Measurements from ENCODE around the gene OR5AP2.
"Not testable (repeated sequence)": the region's sequence is repeated elsewhere in the genome, so short reads cannot be mapped to it uniquely, and the experiment has no call there.

Gene OR5AP2

DNA sequence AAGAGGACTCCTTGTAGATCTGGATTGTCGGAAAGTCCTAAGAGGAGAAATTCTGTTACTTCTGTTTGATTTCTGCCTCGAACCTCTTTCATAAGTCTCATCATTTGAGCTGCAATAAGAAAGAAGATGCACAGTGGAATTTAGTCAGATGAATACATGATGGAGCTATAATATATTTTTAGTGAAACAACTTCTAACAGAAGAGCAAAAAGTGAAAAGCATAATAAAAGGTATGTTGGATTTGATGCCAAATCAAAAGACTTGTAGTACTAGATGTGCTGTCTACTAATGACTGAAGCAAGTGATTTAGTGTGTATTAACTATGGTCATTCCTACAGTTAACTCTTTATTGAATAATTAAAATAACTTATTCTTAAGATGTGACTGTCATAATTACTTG is at the start of gene OR5AP2:
OR5AP2 (minus strand) TSS at position 101 of the 400 bp plus-strand sequence; CDS start at position 101, 0 bp downstream.
- peaks cover 8% of the 10 kb centered on the region for H3K9me3 Mint-ChIP-seq
- H3K4me1 Mint-ChIP-seq (ENCODE audit: low read depth), result no peaks in the 10 kb centered on the region
- H3K27me3 Mint-ChIP-seq (ENCODE audit: low read depth), result no peaks in the 10 kb centered on the region
- H3K36me3 Mint-ChIP-seq (ENCODE audit: low read depth), result no peaks in the 10 kb centered on the region
- no peak within 1 kb of the TSS for H3K27ac Mint-ChIP-seq
- H3K4me3 Mint-ChIP-seq, result no peak within 1 kb of the TSS

DNA sequence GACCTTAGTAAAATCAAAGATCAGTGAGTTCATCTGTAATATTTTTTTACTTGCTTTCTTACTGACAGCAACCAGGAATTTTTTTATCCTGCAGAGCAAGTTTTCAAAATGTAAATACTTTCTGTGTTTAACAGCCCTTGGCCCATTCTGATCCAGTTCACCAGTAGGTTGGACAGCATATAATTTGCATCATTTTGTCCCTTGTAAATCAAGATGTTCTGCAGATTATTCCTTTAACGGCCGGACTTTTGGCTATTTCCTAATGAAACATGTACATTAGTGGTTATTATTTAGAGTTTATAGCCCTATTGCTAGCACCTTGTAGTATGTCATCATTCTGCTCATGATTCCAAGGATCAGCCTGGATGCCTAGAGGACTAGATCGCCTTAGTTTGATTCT is 48.9 kb upstream of the OR5AP2 start:
- not testable (repeated sequence) for H3K36me3 Mint-ChIP-seq (ENCODE audit: low read depth); H3K27me3 Mint-ChIP-seq (ENCODE audit: low read depth); H3K9me3 Mint-ChIP-seq; H3K4me1 Mint-ChIP-seq (ENCODE audit: low read depth); H3K27ac Mint-ChIP-seq; H3K4me3 Mint-ChIP-seq

GRCh38 chr11:56688554-56689100 is 46.4 kb upstream of the OR5AP2 start:
- H3K4me1 Mint-ChIP-seq (ENCODE audit: low read depth), result no peaks in the 10 kb centered on the region
- no peak overlapping the region for H3K27ac Mint-ChIP-seq
- no peaks in the 10 kb centered on the region for H3K36me3 Mint-ChIP-seq (ENCODE audit: low read depth)
- peaks cover 2% of the 10 kb centered on the region for H3K9me3 Mint-ChIP-seq
- H3K4me3 Mint-ChIP-seq, result no peak overlapping the region
- no peaks in the 10 kb centered on the region for H3K27me3 Mint-ChIP-seq (ENCODE audit: low read depth)

- no peaks in the 10 kb centered on the region for H3K4me1 Mint-ChIP-seq (ENCODE audit: low read depth)
- no peaks in the 10 kb centered on the region for H3K27me3 Mint-ChIP-seq (ENCODE audit: low read depth)
- H3K9me3 Mint-ChIP-seq, result peaks cover 11% of the 10 kb centered on the region
- H3K4me3 Mint-ChIP-seq, result no peak overlapping the region
- H3K36me3 Mint-ChIP-seq (ENCODE audit: low read depth), result no peaks in the 10 kb centered on the region
- H3K27ac Mint-ChIP-seq, result no peak overlapping the region
These were observed 28.7 kb upstream of the OR5AP2 start for GRCh38 chr11:56670984-56671383.

DNA sequence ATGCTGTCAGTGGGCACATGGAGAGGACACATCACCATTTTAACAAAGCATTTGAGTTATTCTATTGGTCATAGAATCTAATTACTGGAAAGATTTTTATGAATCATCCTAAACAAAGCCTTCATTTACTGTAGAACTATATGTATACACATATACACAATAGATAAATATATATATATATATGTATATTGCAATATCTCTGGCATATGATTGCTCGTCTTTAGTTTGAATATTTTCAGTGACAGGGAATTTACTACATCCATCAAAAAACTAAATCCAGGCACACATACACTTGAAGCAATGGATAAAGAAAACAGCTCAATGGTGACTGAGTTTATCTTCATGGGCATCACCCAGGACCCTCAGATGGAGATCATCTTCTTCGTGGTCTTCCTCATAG is 21.1 kb upstream of the OR5AP2 start, which contains the start of gene OR5AR1:
OR5AR1 (plus strand) TSS at position 301 of the 400 bp plus-strand sequence; CDS start at position 301, 0 bp downstream.
- Mint-ChIP-seq H3K27me3 (ENCODE audit: low read depth) (no peaks in the 10 kb centered on the region), H3K4me1 (ENCODE audit: low read depth) (no peaks in the 10 kb centered on the region), H3K4me3 (no peak within 1 kb of the TSS), H3K36me3 (ENCODE audit: low read depth) (no peaks in the 10 kb centered on the region), H3K27ac (no peak within 1 kb of the TSS), H3K9me3 (peaks cover 9% of the 10 kb centered on the region)

DNA sequence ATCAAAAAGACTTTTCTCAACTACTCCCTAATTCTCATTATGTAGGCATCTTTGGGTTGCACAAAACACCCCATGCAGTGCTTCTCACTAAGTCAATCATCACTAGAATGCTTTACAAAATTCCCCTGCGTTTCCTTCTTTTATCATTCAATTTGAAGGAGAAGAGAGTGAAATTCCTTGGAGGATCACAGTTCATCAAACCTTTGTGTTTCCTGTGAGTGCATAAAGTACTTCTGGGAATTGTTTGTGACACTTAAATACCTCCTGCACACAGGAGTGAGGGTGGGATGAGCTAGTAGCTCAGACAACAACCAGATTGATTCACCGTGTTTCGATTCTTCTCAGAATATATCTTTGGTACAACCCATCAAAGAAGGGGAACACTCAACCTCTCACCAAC is 17.5 kb upstream of the OR5AP2 start:
- peaks cover 16% of the 10 kb centered on the region for H3K9me3 Mint-ChIP-seq
- no peaks in the 10 kb centered on the region for H3K27me3 Mint-ChIP-seq (ENCODE audit: low read depth)
- no peak overlapping the region for H3K27ac Mint-ChIP-seq
- H3K4me3 Mint-ChIP-seq, result no peak overlapping the region
- H3K36me3 Mint-ChIP-seq (ENCODE audit: low read depth), result no peaks in the 10 kb centered on the region
- no peaks in the 10 kb centered on the region for H3K4me1 Mint-ChIP-seq (ENCODE audit: low read depth)

GRCh38 chr11:56637500-56637899 is 4.7 kb downstream of the OR5AP2 start:
- H3K27me3 Mint-ChIP-seq (ENCODE audit: low read depth), result no peaks in the 10 kb centered on the region
- H3K9me3 Mint-ChIP-seq, result peaks cover 5% of the 10 kb centered on the region
- no peak overlapping the region for H3K27ac Mint-ChIP-seq
- no peak overlapping the region for H3K4me3 Mint-ChIP-seq
- H3K36me3 Mint-ChIP-seq (ENCODE audit: low read depth), result no peaks in the 10 kb centered on the region
- no peaks in the 10 kb centered on the region for H3K4me1 Mint-ChIP-seq (ENCODE audit: low read depth)

- H3K4me3 Mint-ChIP-seq, result no peak overlapping the region
- H3K9me3 Mint-ChIP-seq, result peaks cover 7% of the 10 kb centered on the region
- H3K27ac Mint-ChIP-seq, result no peak overlapping the region
- no peaks in the 10 kb centered on the region for H3K36me3 Mint-ChIP-seq (ENCODE audit: low read depth)
- H3K27me3 Mint-ChIP-seq (ENCODE audit: low read depth), result no peaks in the 10 kb centered on the region
- no peaks in the 10 kb centered on the region for H3K4me1 Mint-ChIP-seq (ENCODE audit: low read depth)
These were observed 5.4 kb downstream of the OR5AP2 start for GRCh38 chr11:56636861-56637260.

GRCh38 chr11:56632329-56632728 is 9.9 kb downstream of the OR5AP2 start:
- Mint-ChIP-seq H3K4me3 (no peak overlapping the region), H3K36me3 (ENCODE audit: low read depth) (no peaks in the 10 kb centered on the region), H3K27ac (no peak overlapping the region), H3K9me3 (peaks cover 10% of the 10 kb centered on the region), H3K4me1 (ENCODE audit: low read depth) (no peaks in the 10 kb centered on the region), H3K27me3 (ENCODE audit: low read depth) (no peaks in the 10 kb centered on the region)

- no peak overlapping the region for H3K27ac Mint-ChIP-seq
- H3K4me3 Mint-ChIP-seq, result no peak overlapping the region
- peaks cover 3% of the 10 kb centered on the region for H3K9me3 Mint-ChIP-seq
- H3K27me3 Mint-ChIP-seq (ENCODE audit: low read depth), result no peaks in the 10 kb centered on the region
- H3K36me3 Mint-ChIP-seq (ENCODE audit: low read depth), result no peaks in the 10 kb centered on the region
- no peaks in the 10 kb centered on the region for H3K4me1 Mint-ChIP-seq (ENCODE audit: low read depth)
These were observed 16.3 kb downstream of the OR5AP2 start for GRCh38 chr11:56625946-56626345.

- H3K4me3 Mint-ChIP-seq, result no peak overlapping the region
- H3K4me1 Mint-ChIP-seq (ENCODE audit: low read depth), result no peaks in the 10 kb centered on the region
- no peaks in the 10 kb centered on the region for H3K36me3 Mint-ChIP-seq (ENCODE audit: low read depth)
- peaks cover 3% of the 10 kb centered on the region for H3K9me3 Mint-ChIP-seq
- H3K27me3 Mint-ChIP-seq (ENCODE audit: low read depth), result no peaks in the 10 kb centered on the region
- H3K27ac Mint-ChIP-seq, result no peak overlapping the region
These were observed 17.6 kb downstream of the OR5AP2 start for GRCh38 chr11:56624661-56625110.

- no peaks in the 10 kb centered on the region for H3K4me1 Mint-ChIP-seq (ENCODE audit: low read depth)
- no peaks in the 10 kb centered on the region for H3K27me3 Mint-ChIP-seq (ENCODE audit: low read depth)
- H3K4me3 Mint-ChIP-seq, result no peak overlapping the region
- no peaks in the 10 kb centered on the region for H3K36me3 Mint-ChIP-seq (ENCODE audit: low read depth)
- no peak overlapping the region for H3K27ac Mint-ChIP-seq
- no peaks in the 10 kb centered on the region for H3K9me3 Mint-ChIP-seq
These were observed 31.1 kb downstream of the OR5AP2 start for GRCh38 chr11:56611174-56611573.

GRCh38 chr11:56592088-56592717 is 50.0 kb downstream of the OR5AP2 start:
- H3K27ac Mint-ChIP-seq; H3K36me3 Mint-ChIP-seq (ENCODE audit: low read depth): not testable (repeated sequence)

More at GRCh38 chr11:56592088-56592717, 50.0 kb downstream of the OR5AP2 start:
- H3K4me3 Mint-ChIP-seq; H3K4me1 Mint-ChIP-seq (ENCODE audit: low read depth); H3K27me3 Mint-ChIP-seq (ENCODE audit: low read depth): not testable (repeated sequence)
- peaks cover 17% of the 10 kb centered on the region for H3K9me3 Mint-ChIP-seq
